ENCODE data around the gene IL2RA. TPM values are rescaled to one million over a fixed set of nuclear protein-coding genes. Genes with fewer than 3 reads are reported as not detected.

Gene IL2RA
- total and polyA plus RNA-seq, 2 donors (not counting 3 experiments of a cell fraction or from before 2014, with no cell fraction given), result not detected

GRCh38 chr10:6065835-6066234 is 3.7 kb upstream of the IL2RA start:
- H3K4me3 ChIP-seq (replicated peaks in 1 of 3; ENCODE audit: insufficient read depth in 1 of 3, low read depth in 1 of 3, low read length in 3 of 3), result no peak overlapping the region
- no peak overlapping the region for H2AFZ ChIP-seq (ENCODE audit: low read depth, low read length)
- peaks cover 0 to 2% of the 10 kb centered on the region in 2 experiments for H3K27me3 ChIP-seq (ENCODE audit: control insufficient read depth in 2 of 2, insufficient read depth in 2 of 2, low read length in 2 of 2)
- H3K36me3 ChIP-seq (ENCODE audit: control insufficient read depth in 2 of 2, extremely low read depth in 1 of 2, insufficient read depth in 2 of 2, low read length in 2 of 2), result no peaks in the 10 kb centered on the region
- no peaks in the 10 kb centered on the region for H3K9me3 ChIP-seq (replicated peaks; ENCODE audit: control insufficient read depth, insufficient read depth, low read length)
- FAIRE-seq (no peak), DNase-seq (ENCODE audit: low read depth, low spot score) (no peak)
- CTCF ChIA-PET, result interaction anchor here (1.0 kb wide), 1 partner anchor 20 kb away, joined by 3 read pairs; no protein-coding TSS in a partner anchor
- H3K4me2 ChIP-seq (ENCODE audit: insufficient read depth, low read length), result no peak overlapping the region
- no peak overlapping the region for H3K27ac ChIP-seq (ENCODE audit: insufficient read depth, low read depth, low read length)
- intact Hi-C loops (cut with micrococcal nuclease) (no loop called here), dilution Hi-C loops (cut with MboI; ENCODE audit: extremely low pct_ligation_motif_present, low sequenced_read_pairs) (no loop called here)
- no peaks in the 10 kb centered on the region for H4K20me1 ChIP-seq (replicated peaks; ENCODE audit: control insufficient read depth, extremely low read depth, insufficient read depth, low read length)
- BruUV-seq (replicated peaks), result no TSS peak
- no peak overlapping the region for H3K9ac ChIP-seq (replicated peaks; ENCODE audit: extremely low read depth, insufficient read depth, low read length)
- no peaks in the 10 kb centered on the region for H3K9me1 ChIP-seq (replicated peaks; ENCODE audit: control insufficient read depth, extremely low read depth, insufficient read depth, low read length)
- no peaks in the 10 kb centered on the region for H3K79me2 ChIP-seq (ENCODE audit: control insufficient read depth, insufficient read depth, low read length)
- TF ChIP-seq POLR2AphosphoS5 (IDR thresholded peaks at IDR 0.05; ENCODE audit: insufficient read depth, low read depth, low read length) (no peak), FOS (IDR thresholded peaks at IDR 0.05; ENCODE audit: borderline replicate concordance, insufficient read depth, low read length) (no peak), POLR2A (IDR thresholded peaks at IDR 0.05; ENCODE audit: low read depth, low read length) (no peak), EZH2 (IDR thresholded peaks at IDR 0.05; ENCODE audit: borderline replicate concordance, low read depth, low read length, severe bottlenecking) (no peak), MYC (IDR thresholded peaks at IDR 0.05; ENCODE audit: low read depth, low read length) (no peak), MAX (IDR thresholded peaks at IDR 0.05; ENCODE audit: insufficient read depth, insufficient read length) (no peak)
- TF ChIP-seq, protein P1, sequence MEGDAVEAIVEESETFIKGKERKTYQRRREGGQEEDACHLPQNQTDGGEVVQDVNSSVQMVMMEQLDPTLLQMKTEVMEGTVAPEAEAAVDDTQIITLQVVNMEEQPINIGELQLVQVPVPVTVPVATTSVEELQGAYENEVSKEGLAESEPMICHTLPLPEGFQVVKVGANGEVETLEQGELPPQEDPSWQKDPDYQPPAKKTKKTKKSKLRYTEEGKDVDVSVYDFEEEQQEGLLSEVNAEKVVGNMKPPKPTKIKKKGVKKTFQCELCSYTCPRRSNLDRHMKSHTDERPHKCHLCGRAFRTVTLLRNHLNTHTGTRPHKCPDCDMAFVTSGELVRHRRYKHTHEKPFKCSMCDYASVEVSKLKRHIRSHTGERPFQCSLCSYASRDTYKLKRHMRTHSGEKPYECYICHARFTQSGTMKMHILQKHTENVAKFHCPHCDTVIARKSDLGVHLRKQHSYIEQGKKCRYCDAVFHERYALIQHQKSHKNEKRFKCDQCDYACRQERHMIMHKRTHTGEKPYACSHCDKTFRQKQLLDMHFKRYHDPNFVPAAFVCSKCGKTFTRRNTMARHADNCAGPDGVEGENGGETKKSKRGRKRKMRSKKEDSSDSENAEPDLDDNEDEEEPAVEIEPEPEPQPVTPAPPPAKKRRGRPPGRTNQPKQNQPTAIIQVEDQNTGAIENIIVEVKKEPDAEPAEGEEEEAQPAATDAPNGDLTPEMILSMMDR (IDR thresholded peaks at IDR 0.05; ENCODE audit: extremely low read depth in 1 of 2, insufficient read depth in 1 of 2, low read depth in 1 of 2, low read length in 2 of 2), result no peak
- no peaks in the 10 kb centered on the region for H3K4me1 ChIP-seq (ENCODE audit: control insufficient read depth, extremely low read depth, insufficient read depth, low read length)
- POLR2A ChIA-PET, result no interaction called here

All from endothelial cell of umbilical vein (primary cell).